H1 (cell line): ENCODE results near the gene TRNP1. TPM values are rescaled to one million over a fixed set of nuclear protein-coding genes. Genes with fewer than 3 reads are reported as not detected.

Experiments
- CTCF ChIA-PET: fragments of 300-600 bp; sonication (Branson Sonifier 250); formaldehyde crosslinking; loops from one replicate; lab custom pipeline; 2021; ENCODE audit not compliant: partially characterized antibody; lab: Charles Lee
- POLR2A ChIA-PET: fragments of 300-600 bp; sonication (Branson Sonifier 250); formaldehyde crosslinking; loops from one replicate; lab custom pipeline; 2021; ENCODE audit warnings: inconsistent platforms; ENCODE audit not compliant: partially characterized antibody; lab: Charles Lee
- DNase-seq, 2 experiments: peaks; one replicate each; pipeline versions ENCODE4 v3.0.0 to v3.0.0-alpha.2; 2010 to 2022; ENCODE audit warnings: low spot score in 2 of 2, low read depth in 1 of 2, mixed read lengths in 1 of 2
- FAIRE-seq: peaks from 2 replicates; lab custom pipeline; 2011; peaks lifted over from hg19 to GRCh38; lab: Jason Lieb, UNC
- H2AFZ ChIP-seq: 2 replicates; pipeline ENCODE4 v1.8.1; 2012; ENCODE audit warnings: low read length, inconsistent platforms
- H2AK5ac ChIP-seq: 2 replicates; pipeline ENCODE4 v1.6.1; 2013; ENCODE audit warnings: low read depth, low read length
- H2BK120ac ChIP-seq: replicated peaks from 2 replicates; pipeline ENCODE3; 2013; ENCODE audit warnings: low read depth, low read length, inconsistent platforms
- H2BK12ac ChIP-seq: 2 replicates; pipeline ENCODE4 v1.6.1; 2013; ENCODE audit warnings: low read depth, low read length
- H2BK15ac ChIP-seq: 2 replicates; pipeline ENCODE4 v1.6.1; 2013; ENCODE audit warnings: low read length
- H2BK20ac ChIP-seq: 2 replicates; pipeline ENCODE4 v1.6.1; 2013; ENCODE audit warnings: low read length
- H2BK5ac ChIP-seq: 2 replicates; pipeline ENCODE4 v1.6.1; 2013; ENCODE audit warnings: low read depth, low read length
- H3K14ac ChIP-seq: 2 replicates; pipeline ENCODE4 v1.6.1; 2013; ENCODE audit warnings: inconsistent platforms; ENCODE audit not compliant: insufficient read length
- H3K18ac ChIP-seq: 2 replicates; pipeline ENCODE4 v1.6.1; 2013; ENCODE audit warnings: low read length; ENCODE audit errors: extremely low read depth
- H3K23ac ChIP-seq: 2 replicates; pipeline ENCODE4 v1.6.1; 2013; ENCODE audit warnings: inconsistent platforms; ENCODE audit not compliant: insufficient read length
- H3K23me2 ChIP-seq: 2 replicates; pipeline ENCODE4 v1.6.1; 2013; ENCODE audit warnings: low read depth, low read length
- H3K27ac ChIP-seq: 2 replicates; pipeline ENCODE4 v1.6.1; 2011; ENCODE audit warnings: low read depth, low read length, inconsistent platforms
- H3K27me3 ChIP-seq, 4 experiments: replicated peaks in 1 of 4; 1 replicate in 1 of 4; 2 replicates in 3 of 4; pipeline versions ENCODE4 v1.6.1 to v1.8.1; 2011 to 2013; ENCODE audit warnings: low read length in 3 of 4, mild to moderate bottlenecking in 3 of 4, inconsistent platforms in 2 of 4, mixed read lengths in 2 of 4, moderate library complexity in 1 of 4; ENCODE audit not compliant: control insufficient read depth in 3 of 4, insufficient read depth in 3 of 4; ENCODE audit errors: extremely low read depth in 1 of 4
- H3K36me3 ChIP-seq, 4 experiments: 2 replicates each; pipeline versions ENCODE4 v1.6.1 to v1.8.1; 2011 to 2013; ENCODE audit warnings: mild to moderate bottlenecking in 4 of 4, low read length in 3 of 4, moderate library complexity in 2 of 4, control low read depth in 1 of 4, inconsistent platforms in 1 of 4; ENCODE audit not compliant: insufficient read depth in 4 of 4, control insufficient read depth in 2 of 4
- H3K4ac ChIP-seq: replicated peaks from 2 replicates; pipeline ENCODE3; 2013; ENCODE audit warnings: low read length, low read depth, mixed read lengths, inconsistent platforms; ENCODE audit not compliant: insufficient read length
- H3K4me1 ChIP-seq, 4 experiments: replicated peaks in 1 of 4; 1 replicate in 1 of 4; 2 replicates in 3 of 4; pipeline versions ENCODE4 v1.6.1 to v1.8.1; 2011 to 2013; ENCODE audit warnings: low read length in 3 of 4, inconsistent platforms in 2 of 4, mixed read lengths in 1 of 4; ENCODE audit not compliant: insufficient read depth in 4 of 4, control insufficient read depth in 3 of 4
- H3K4me2 ChIP-seq, 2 experiments: 2 replicates each; pipeline versions ENCODE4 v1.6.1 to v1.8.1; 2011 to 2013; ENCODE audit warnings: low read depth in 2 of 2, low read length in 2 of 2, control low read depth in 1 of 2, inconsistent platforms in 1 of 2, mild to moderate bottlenecking in 1 of 2; ENCODE audit not compliant: insufficient read depth in 1 of 2
- H3K4me3 ChIP-seq, 4 experiments: fragments of 200-600, 300-600 bp in 1 of 4; sonication (generic), shearing (Covaris generic), sonication (Bioruptor Twin) in 1 of 4; 2 replicates each; pipeline versions ENCODE4 v1.5.1 to v1.8.1; 2011 to 2016; ENCODE audit warnings: low read length in 4 of 4, low read depth in 3 of 4, control low read depth in 2 of 4, inconsistent platforms in 2 of 4, mild to moderate bottlenecking in 2 of 4, mixed read lengths in 1 of 4, moderate library complexity in 1 of 4; ENCODE audit not compliant: insufficient read depth in 2 of 4; ENCODE audit errors: extremely low read depth in 1 of 4
- H3K56ac ChIP-seq: replicated peaks from 2 replicates; pipeline ENCODE3; 2013; ENCODE audit warnings: low read depth, mild to moderate bottlenecking, mixed read lengths, low read length, inconsistent platforms; ENCODE audit not compliant: insufficient read length
- H3K79me1 ChIP-seq: 2 replicates; pipeline ENCODE4 v1.6.1; 2013; ENCODE audit warnings: low read depth, low read length, control low read depth
- H3K79me2 ChIP-seq, 2 experiments: 2 replicates each; pipeline versions ENCODE4 v1.6.1 to v1.8.1; 2012 to 2013; ENCODE audit warnings: low read length in 2 of 2, mild to moderate bottlenecking in 2 of 2, inconsistent platforms in 1 of 2; ENCODE audit not compliant: insufficient read depth in 2 of 2, control insufficient read depth in 1 of 2
- H3K9ac ChIP-seq, 4 experiments: replicated peaks in 1 of 4; 1 replicate in 1 of 4; 2 replicates in 3 of 4; pipeline versions ENCODE4 v1.6.1 to v1.8.1; 2011 to 2013; ENCODE audit warnings: low read depth in 3 of 4, low read length in 3 of 4, control low read depth in 2 of 4, mild to moderate bottlenecking in 2 of 4, moderate library complexity in 2 of 4, inconsistent platforms in 1 of 4; ENCODE audit errors: extremely low read depth in 1 of 4
- H3K9me3 ChIP-seq, 2 experiments: 2 replicates each; pipeline versions ENCODE4 v1.6.1 to v1.8.1; 2012 to 2013; ENCODE audit warnings: mild to moderate bottlenecking in 2 of 2, moderate library complexity in 2 of 2, control low read depth in 1 of 2, inconsistent platforms in 1 of 2, low read depth in 1 of 2, low read length in 1 of 2, mixed read lengths in 1 of 2; ENCODE audit not compliant: insufficient read depth in 2 of 2
- H4K20me1 ChIP-seq, 2 experiments: replicated peaks in 1 of 2; 2 replicates each; pipeline versions ENCODE3 to v1.8.1; 2011 to 2013; ENCODE audit warnings: inconsistent platforms in 2 of 2, low read length in 2 of 2, mild to moderate bottlenecking in 1 of 2; ENCODE audit not compliant: insufficient read depth in 2 of 2, control insufficient read depth in 1 of 2
- H4K5ac ChIP-seq: 2 replicates; pipeline ENCODE4 v1.6.1; 2013; ENCODE audit warnings: low read length, low read depth, mixed read lengths, inconsistent platforms; ENCODE audit not compliant: insufficient read length
- H4K8ac ChIP-seq: 2 replicates; pipeline ENCODE4 v1.8.0; 2013; ENCODE audit warnings: mild to moderate bottlenecking, moderate library complexity, low read length, inconsistent platforms; ENCODE audit not compliant: insufficient read depth; ENCODE audit errors: extremely low read depth
- H4K91ac ChIP-seq: replicated peaks from 2 replicates; pipeline ENCODE3; 2013; ENCODE audit warnings: low read length, mixed read lengths, inconsistent platforms; ENCODE audit not compliant: insufficient read length
- E2F6 ChIP-seq: IDR thresholded peaks from 2 replicates; pipeline ENCODE4 v1.6.1; 2012; ENCODE audit warnings: inconsistent platforms
- NRF1 ChIP-seq: IDR thresholded peaks from 2 replicates; pipeline ENCODE4 v1.6.1; 2011; ENCODE audit warnings: mild to moderate bottlenecking, low read depth, low read length, improper control_type of control experiment
- PHF8 ChIP-seq: fragments of 200-600 bp; sonication (generic); conservative IDR thresholded peaks from 2 replicates; pipeline ENCODE4 v1.7.1; 2012; ENCODE audit warnings: low read depth, mild to moderate bottlenecking, inconsistent platforms, low read length, moderate library complexity
- SIX5 ChIP-seq: IDR thresholded peaks from 2 replicates; pipeline ENCODE4 v1.6.1; 2011; ENCODE audit warnings: mild to moderate bottlenecking, low read depth, low read length
- TBP ChIP-seq: IDR thresholded peaks from 2 replicates; pipeline ENCODE4 v1.6.1; 2011; ENCODE audit warnings: low read depth, low read length, improper control_type of control experiment
- WGBS, 2 experiments: shearing (Covaris generic) in 1 of 2; methylation state at CpG; one replicate each; pipeline versions ENCODE4 v1.1.6 to v1.1.7; 2013 to 2015; ENCODE audit warnings: low lambda C conversion rate in 2 of 2, mixed read lengths in 2 of 2, inconsistent platforms in 1 of 2, low coverage in 1 of 2, missing lambda C conversion rate in 1 of 2; ENCODE audit not compliant: insufficient replicate concordance in 2 of 2, insufficient coverage in 1 of 2, insufficient read length in 1 of 2; ENCODE audit errors: extremely low coverage in 1 of 2, missing lambda C conversion rate in 1 of 2; 5-methylcytosine and 5-hydroxymethylcytosine counted together
- polyA plus RNA-seq, 7 experiments: library from polyadenylated mRNA; depleted of rRNA in 3 of 7; stranded (reverse) in 5 of 7; unstranded in 2 of 7; fragments of >200 nt in 5 of 7; fragments of 200-250 nt in 2 of 7; gene quantifications; 1 replicate in 5 of 7; 2 replicates in 1 of 7; 4 replicates in 1 of 7; pipeline versions ENCODE4 v1.2.1 to v1.2.3, GENCODE V29; 2011 to 2013; ENCODE audit warnings: missing spikeins in 2 of 7, mixed read lengths in 2 of 7
- total RNA-seq: library from RNA; stranded (reverse); fragmentation: NEBNext Ultra II Directional; extraction: Animal tissue kit (Norgen Biotek cat#: 25700); gene quantifications from 2 replicates; pipeline ENCODE4 v1.2.1, GENCODE V29; 2021
- TF ChIP-seq, protein P1 (sequence below): IDR thresholded peaks from 2 replicates; pipeline ENCODE4 v1.6.1; 2011; ENCODE audit warnings: low read length, improper control_type of control experiment

The TRNP1 gene
- total and polyA plus RNA-seq, 2 of the 8 experiments (the other 6 are each of a cell fraction or from before 2014, with no cell fraction given), result 51.7 to 102 TPM

- no peak overlapping the region for H4K91ac ChIP-seq
- peaks cover 0 to under 1% (median 0%) of the 10 kb centered on the region in 4 experiments; a peak in 3 of 7 replicates for H3K4me1 ChIP-seq
- H3K4me3 ChIP-seq, result no peak overlapping the region
- no peak overlapping the region for H2BK12ac ChIP-seq
- no peak overlapping the region for H2BK120ac ChIP-seq
- no peak overlapping the region for H3K23ac ChIP-seq
- no peak overlapping the region for H3K14ac ChIP-seq
- FAIRE-seq, result no peak
- no peak overlapping the region for H3K18ac ChIP-seq
- H3K79me2 ChIP-seq, result no peaks in the 10 kb centered on the region
- ChIA-PET POLR2A (interaction anchor here (6.2 kb wide), 1 partner anchor 33 kb away, joined by 158 read pairs; the partner anchor contains the start of gene TRNP1), CTCF (interaction anchor here (0.5 to 5.8 kb wide), 7 partner anchors 12 to 144 kb away, joined by 3 to 130 read pairs (median 9); partner anchors contain the start of gene TRNP1)
- no peak overlapping the region for H2AK5ac ChIP-seq
- H3K4ac ChIP-seq, result no peak overlapping the region
- no peak overlapping the region for H2BK5ac ChIP-seq
- 96% methylated on average over 9 of the region's 9 CpGs; no CpG with 5 or more reads in 1 of the 2 experiments for WGBS, 2 experiments
- no peaks in the 10 kb centered on the region for H3K9me3 ChIP-seq
- TF ChIP-seq, protein P1, sequence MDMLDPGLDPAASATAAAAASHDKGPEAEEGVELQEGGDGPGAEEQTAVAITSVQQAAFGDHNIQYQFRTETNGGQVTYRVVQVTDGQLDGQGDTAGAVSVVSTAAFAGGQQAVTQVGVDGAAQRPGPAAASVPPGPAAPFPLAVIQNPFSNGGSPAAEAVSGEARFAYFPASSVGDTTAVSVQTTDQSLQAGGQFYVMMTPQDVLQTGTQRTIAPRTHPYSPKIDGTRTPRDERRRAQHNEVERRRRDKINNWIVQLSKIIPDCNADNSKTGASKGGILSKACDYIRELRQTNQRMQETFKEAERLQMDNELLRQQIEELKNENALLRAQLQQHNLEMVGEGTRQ, result no peak
- TF ChIP-seq PHF8, result no peak
- TF ChIP-seq E2F6, result no peak
- no peak for TF ChIP-seq SIX5
- TF ChIP-seq TBP, result no peak
- no peak for TF ChIP-seq NRF1
- no peaks in the 10 kb centered on the region for H4K20me1 ChIP-seq
- H3K27me3 ChIP-seq, result no peaks in the 10 kb centered on the region
- H3K56ac ChIP-seq, result no peak overlapping the region
- no peak for DNase-seq
- no peak overlapping the region for H4K5ac ChIP-seq
- H3K36me3 ChIP-seq, result no peaks in the 10 kb centered on the region
- H4K8ac ChIP-seq, result no peak overlapping the region
- no peaks in the 10 kb centered on the region for H3K79me1 ChIP-seq
- no peak overlapping the region for H3K27ac ChIP-seq
- peaks cover 1% of the 10 kb centered on the region for H3K23me2 ChIP-seq
- H2BK20ac ChIP-seq, result no peak overlapping the region
- H3K9ac ChIP-seq, result no peak overlapping the region
- no peak overlapping the region for H3K4me2 ChIP-seq
- no peak overlapping the region for H2AFZ ChIP-seq
- H2BK15ac ChIP-seq, result no peak overlapping the region
Measured at GRCh38 chr1:26965628-26966027, 27.9 kb upstream of the TRNP1 start.
